Endothelial cell of umbilical vein (primary cell): Measurements from ENCODE around the gene TCAF2. TPM values are rescaled to one million over a fixed set of nuclear protein-coding genes. Genes with fewer than 3 reads are reported as not detected.
"Not testable (repeated sequence)": the region's sequence is repeated elsewhere in the genome, so short reads cannot be mapped to it uniquely, and the experiment has no call there.

Experiments
- BruUV-seq: library from RNA; stranded (reverse); fragments of 400-500 nt; replicated peaks from 2 replicates; lab custom pipeline; 2021; lab: Mats Ljungman, UMichigan
- CTCF ChIA-PET: fragments of 300-600, 350-600 bp; sonication (Branson Sonifier 250); formaldehyde crosslinking; loops from one replicate; lab custom pipeline; 2021; ENCODE audit warnings: antibody characterized with exemption, inconsistent platforms; lab: Charles Lee
- POLR2A ChIA-PET: fragments of 300-600, 350-600 bp; sonication (Branson Sonifier 250); formaldehyde crosslinking; loops from one replicate; lab custom pipeline; 2021; ENCODE audit warnings: antibody characterized with exemption, inconsistent platforms; lab: Charles Lee
- DNase-seq: peaks from one replicate; pipeline ENCODE4 v3.0.0-alpha.2; 2011; ENCODE audit warnings: low read depth, low spot score
- FAIRE-seq: peaks from 2 replicates; lab custom pipeline; 2011; peaks lifted over from hg19 to GRCh38; lab: Jason Lieb, UNC
- H2AFZ ChIP-seq: 2 replicates; pipeline ENCODE4 v1.6.0; 2012; ENCODE audit warnings: low read depth, low read length, control low read depth, inconsistent platforms
- H3K27ac ChIP-seq: 2 replicates; pipeline ENCODE4 v1.5.1; 2011; ENCODE audit warnings: low read depth, mild to moderate bottlenecking, control low read depth, low read length, moderate library complexity; ENCODE audit not compliant: insufficient read depth
- H3K27me3 ChIP-seq, 2 experiments: 2 replicates each; pipeline versions ENCODE4 v1.6.0 to v1.6.1; 2011; ENCODE audit warnings: low read length in 2 of 2, mixed read lengths in 1 of 2; ENCODE audit not compliant: control insufficient read depth in 2 of 2, insufficient read depth in 2 of 2
- H3K36me3 ChIP-seq, 2 experiments: 2 replicates in 1 of 2; 3 replicates in 1 of 2; pipeline ENCODE4 v1.5.1; 2011; ENCODE audit warnings: low read length in 2 of 2, mild to moderate bottlenecking in 1 of 2, moderate library complexity in 1 of 2; ENCODE audit not compliant: control insufficient read depth in 2 of 2, insufficient read depth in 2 of 2; ENCODE audit errors: extremely low read depth in 1 of 2
- H3K4me1 ChIP-seq: 3 replicates; pipeline ENCODE4 v1.5.1; 2011; ENCODE audit warnings: mild to moderate bottlenecking, low read length; ENCODE audit not compliant: control insufficient read depth, insufficient read depth; ENCODE audit errors: extremely low read depth
- H3K4me2 ChIP-seq: 2 replicates; pipeline ENCODE4 v1.6.1; 2011; ENCODE audit warnings: low read length, control low read depth, mixed read lengths; ENCODE audit not compliant: insufficient read depth
- H3K4me3 ChIP-seq, 3 experiments: fragments of 200-600 bp in 1 of 3; sonication (generic), shearing (Covaris generic) in 1 of 3; replicated peaks in 1 of 3; 2 replicates each; pipeline ENCODE4 v1.5.1; 2011 to 2016; ENCODE audit warnings: control low read depth in 3 of 3, low read length in 3 of 3, mild to moderate bottlenecking in 2 of 3, inconsistent platforms in 1 of 3, low read depth in 1 of 3, moderate library complexity in 1 of 3; ENCODE audit not compliant: insufficient read depth in 1 of 3
- H3K79me2 ChIP-seq: 2 replicates; pipeline ENCODE4 v1.6.0; 2012; ENCODE audit warnings: low read length, inconsistent platforms; ENCODE audit not compliant: control insufficient read depth, insufficient read depth
- H3K9ac ChIP-seq: replicated peaks from 2 replicates; pipeline ENCODE3; 2011; ENCODE audit warnings: low read length, control low read depth; ENCODE audit not compliant: insufficient read depth; ENCODE audit errors: extremely low read depth
- H3K9me1 ChIP-seq: replicated peaks from 3 replicates; pipeline ENCODE4 v1.6.0; 2011; ENCODE audit warnings: mild to moderate bottlenecking, low read length; ENCODE audit not compliant: control insufficient read depth, insufficient read depth; ENCODE audit errors: extremely low read depth
- H3K9me3 ChIP-seq: replicated peaks from 2 replicates; pipeline ENCODE4 v1.5.1; 2012; ENCODE audit warnings: low read length, inconsistent platforms; ENCODE audit not compliant: control insufficient read depth, insufficient read depth
- H4K20me1 ChIP-seq: replicated peaks from 2 replicates; pipeline ENCODE3; 2011; ENCODE audit warnings: mild to moderate bottlenecking, low read length; ENCODE audit not compliant: control insufficient read depth, insufficient read depth; ENCODE audit errors: extremely low read depth
- dilution Hi-C: fragments of 300-500 bp; cut with MboI; formaldehyde crosslinking; loops from one replicate; pipeline ENCODE4 v1.15.0; 2019; ENCODE audit warnings: low sequenced_read_pairs; ENCODE audit not compliant: extremely low pct_ligation_motif_present
- intact Hi-C: fragments of 100-400 bp; cut with micrococcal nuclease; formaldehyde crosslinking; loops from one replicate; pipeline ENCODE4 v1.10.0; 2022
- polyA plus RNA-seq, 4 experiments: library from polyadenylated mRNA; depleted of rRNA in 3 of 4; stranded (reverse) in 3 of 4; unstranded in 1 of 4; fragments of >200 nt; gene quantifications; 2 replicates each; pipeline versions ENCODE4 v1.2.1 to v1.2.3, GENCODE V29; 2011 to 2012; ENCODE audit warnings: missing spikeins in 1 of 4
- small RNA-seq: library from RNA; depleted of rRNA; stranded (forward); fragments of <200 nt; gene quantifications from one replicate; pipeline ENCODE3, GENCODE V24; 2012; ENCODE audit warnings: low replicate concordance, low read depth; ENCODE audit not compliant: insufficient read depth, insufficient read length
- total RNA-seq: library from RNA; stranded (reverse); gene quantifications from 2 replicates; pipeline ENCODE4 v1.2.3, GENCODE V29; 2021

Gene TCAF2
- total and polyA plus RNA-seq, 2 donors (not counting 3 experiments of a cell fraction or from before 2014, with no cell fraction given) = 6.9 to 7.1 TPM

DNA sequence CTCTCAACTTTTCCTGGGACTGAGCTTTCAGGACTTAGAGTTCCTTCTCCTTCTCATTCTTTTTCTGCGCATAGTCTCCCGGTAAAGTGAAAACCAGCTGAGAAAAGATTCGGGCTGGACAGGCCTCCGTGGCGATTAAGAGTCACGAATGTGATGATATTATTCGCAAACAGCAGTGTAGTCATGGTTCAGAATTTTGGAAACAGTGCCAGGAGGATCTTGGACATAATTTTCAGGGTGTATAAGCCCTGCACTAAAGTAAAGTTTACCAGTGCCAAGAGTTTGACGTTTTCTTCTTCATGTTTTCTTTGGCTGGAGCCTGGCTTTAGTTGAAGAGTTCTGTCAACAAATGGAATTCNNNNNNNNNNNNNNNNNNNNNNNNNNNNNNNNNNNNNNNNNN lies 29.7 kb downstream of the TCAF2 start:
- H3K79me2 ChIP-seq, DNase-seq, H4K20me1 ChIP-seq, H3K36me3 ChIP-seq, intact Hi-C loops, dilution Hi-C loops, BruUV-seq, H3K4me1 ChIP-seq, H3K9me3 ChIP-seq, H3K9ac ChIP-seq, H3K27me3 ChIP-seq, POLR2A ChIA-PET, H3K9me1 ChIP-seq, FAIRE-seq, H3K27ac ChIP-seq, CTCF ChIA-PET, H3K4me2 ChIP-seq, H3K4me3 ChIP-seq, H2AFZ ChIP-seq: not testable (repeated sequence)

Small RNA genes within 50 kb of the gene (small RNA-seq; reads per million reads assigned to genes)
- not detected for gene AC073264.2
- gene RNU6-162P = not detected

Other genes starting within 250 kb of the TCAF2 start
- gene ZYX, start 239.6 kb upstream of the TCAF2 start, total RNA-seq = 533 and 545 TPM in 2 replicates
- 196 TPM in 2 replicates for gene ZYX, start 239.6 kb upstream of the TCAF2 start, polyA plus RNA-seq
- gene EPHA1, start 212.1 kb upstream of the TCAF2 start, total RNA-seq = not detected in 2 replicates
- gene EPHA1, start 212.1 kb upstream of the TCAF2 start, polyA plus RNA-seq = 0.06 and 0.07 TPM in 2 replicates
- gene TAS2R60, start 177.5 kb upstream of the TCAF2 start, total RNA-seq = not detected in 2 replicates
- not detected in 2 replicates for gene TAS2R60, start 177.5 kb upstream of the TCAF2 start, polyA plus RNA-seq
- gene TAS2R41, start 143.1 kb upstream of the TCAF2 start, total RNA-seq = not detected in 2 replicates
- gene TAS2R41, start 143.1 kb upstream of the TCAF2 start, polyA plus RNA-seq = not detected in 2 replicates
- gene CTAGE15, start 49.2 kb upstream of the TCAF2 start, total RNA-seq = not detected in 2 replicates
- 0.03 TPM in 1 of 2 replicates, not detected in the other for gene CTAGE15, start 49.2 kb upstream of the TCAF2 start, polyA plus RNA-seq
- 0.40 TPM in 1 of 2 replicates, not detected in the other for gene CTAGE6, start 136.7 kb downstream of the TCAF2 start, total RNA-seq
- gene CTAGE6, start 136.7 kb downstream of the TCAF2 start, polyA plus RNA-seq = not detected in 2 replicates